Mucosa of descending colon (tissue), 3 donors: ENCODE measurements around the gene SLC23A2. TPM values are rescaled to one million over a fixed set of nuclear protein-coding genes. Genes with fewer than 3 reads are reported as not detected.

ENCODE experiments used
- ATAC-seq: fragments of 200-7000 bp; cut with Tn5 transposase; one replicate; pipeline ENCODE4 v1.9.1; 2020; ENCODE audit warnings: mild to moderate bottlenecking, moderate library complexity
- DNase-seq, 3 donors: peaks; one replicate each; pipeline ENCODE4 v3.0.0-alpha.2; 2020
- H3K36me3 ChIP-seq: fragments of 200-600 bp; one replicate; pipeline ENCODE4 v1.8.0; 2021; ENCODE audit warnings: low read depth, mild to moderate bottlenecking
- H3K4me1 ChIP-seq: fragments of 200-600 bp; one replicate; pipeline ENCODE4 v1.8.0; 2021; ENCODE audit warnings: low read depth, mild to moderate bottlenecking
- H3K4me3 ChIP-seq: fragments of 200-600 bp; one replicate; pipeline ENCODE4 v1.8.0; 2021; ENCODE audit warnings: mild to moderate bottlenecking
- H3K9me3 ChIP-seq: fragments of 200-600 bp; one replicate; pipeline ENCODE4 v1.8.0; 2021; ENCODE audit warnings: mild to moderate bottlenecking
- CTCF ChIP-seq: fragments of 200-600 bp; IDR thresholded peaks from one replicate; pipeline ENCODE4 v1.8.0; 2022; ENCODE audit warnings: antibody characterized with exemption, mild to moderate bottlenecking
- intact Hi-C, 2 donors: fragments of 100-400 bp; cut with DNase I in 1 of 2; cut with micrococcal nuclease in 1 of 2; formaldehyde crosslinking; loops; one replicate each; pipeline versions ENCODE4 v1.11.0 to v1.11.1; 2022; cut with DNase I, micrococcal nuclease
- total RNA-seq, 3 donors: library from RNA; stranded (reverse); fragmentation: NEBNext Ultra II Directional in 2 of 3; extraction: Animal tissue kit (Norgen Biotek cat#: 25700) in 2 of 3; gene quantifications; one replicate each; pipeline versions ENCODE4 v1.2.1 to v1.2.4, GENCODE V29; 2021 to 2023
- donor health status: DM: no; HTN: no; CAD: no; lungs with moderate emphysema.
- donor health status: DM: no; HTN: no; CAD: no.
- donor health status: DM: no; HTN: yes; CAD: no.

The SLC23A2 gene
- total RNA-seq, 3 donors from 2014 or later = 9.1 to 15.4 (median 9.4) TPM

GRCh38 chr20:4989570-4989969, 11.7 kb downstream of the SLC23A2 start:
- Histone ChIP-seq H3K4me3 (no peak overlapping the region), H3K36me3 (no peaks in the 10 kb centered on the region), H3K4me1 (no peaks in the 10 kb centered on the region), H3K9me3 (no peaks in the 10 kb centered on the region)
- ATAC-seq (no peak), DNase-seq (no peak)
- TF ChIP-seq CTCF = no peak
- intact Hi-C loops = no loop called here

- no peak overlapping the region for H3K4me3 ChIP-seq
- no peaks in the 10 kb centered on the region for H3K36me3 ChIP-seq
- no peaks in the 10 kb centered on the region for H3K9me3 ChIP-seq
- ATAC-seq = no peak
- no peaks in the 10 kb centered on the region for H3K4me1 ChIP-seq
- DNase-seq = no peak
- no peak for TF ChIP-seq CTCF
- intact Hi-C loops = no loop called here
Measured at GRCh38 chr20:4987130-4987529, 14.2 kb downstream of the SLC23A2 start.

GRCh38 chr20:4985658-4986057, 15.7 kb downstream of the SLC23A2 start:
- H3K4me1 ChIP-seq = no peaks in the 10 kb centered on the region
- no peak for TF ChIP-seq CTCF
- H3K36me3 ChIP-seq = no peaks in the 10 kb centered on the region
- H3K9me3 ChIP-seq = no peaks in the 10 kb centered on the region
- ATAC-seq (no peak), DNase-seq (no peak)
- intact Hi-C loops = no loop called here
- H3K4me3 ChIP-seq = no peak overlapping the region

- DNase-seq (no peak), ATAC-seq (no peak)
- no peaks in the 10 kb centered on the region for H3K4me1 ChIP-seq
- no peaks in the 10 kb centered on the region for H3K36me3 ChIP-seq
- intact Hi-C loops = no loop called here
- TF ChIP-seq CTCF = no peak
- no peaks in the 10 kb centered on the region for H3K9me3 ChIP-seq
- H3K4me3 ChIP-seq = no peak overlapping the region
Measured at GRCh38 chr20:4982281-4982680, 19.0 kb downstream of the SLC23A2 start.

GRCh38 chr20:4979841-4980410, 21.4 kb downstream of the SLC23A2 start:
- H3K9me3 ChIP-seq = no peaks in the 10 kb centered on the region
- H3K4me3 ChIP-seq = no peak overlapping the region
- H3K4me1 ChIP-seq = no peaks in the 10 kb centered on the region
- no peaks in the 10 kb centered on the region for H3K36me3 ChIP-seq
- DNase-seq = no peak
- ATAC-seq = no peak
- TF ChIP-seq CTCF = no peak
- intact Hi-C loops = no loop called here
